GM18951 (cell line): ENCODE data around the gene ITGA1.
"Not testable (repeated sequence)": the region's sequence is repeated elsewhere in the genome, so short reads cannot be mapped to it uniquely, and the experiment has no call there.

Source experiments
- POLR2A ChIP-seq: IDR thresholded peaks from 4 replicates; pipeline ENCODE4 v1.6.1; 2011; ENCODE audit warnings: mild to moderate bottlenecking; ENCODE audit not compliant: insufficient read length, insufficient read depth; ENCODE audit errors: extremely low read depth
- in situ Hi-C: fragments of 300-500 bp; cut with MboI; formaldehyde crosslinking; loops from one replicate; pipeline ENCODE4 v1.12.0; 2022; ENCODE audit warnings: low sequenced_read_pairs, mixed read lengths, inconsistent platforms; ENCODE audit not compliant: unreplicated experiment

Gene ITGA1

GRCh38 chr5:52811067-52811749 lies 23.5 kb downstream of the ITGA1 start:
- in situ Hi-C loops, result no loop called here

GRCh38 chr5:52814352-52815148 lies 26.8 kb downstream of the ITGA1 start:
- no peak for TF ChIP-seq POLR2A
- in situ Hi-C loops, result no loop called here

More at GRCh38 chr5:52811067-52811749, 23.5 kb downstream of the ITGA1 start:
- no peak for TF ChIP-seq POLR2A

GRCh38 chr5:52817818-52818217 lies 30.1 kb downstream of the ITGA1 start:
- in situ Hi-C loops, result no loop called here
- TF ChIP-seq POLR2A, result no peak

- no peak for TF ChIP-seq POLR2A
- in situ Hi-C loops, result no loop called here
Measured at GRCh38 chr5:52818360-52818759, 30.6 kb downstream of the ITGA1 start.

GRCh38 chr5:52818807-52819206 lies 31.1 kb downstream of the ITGA1 start:
- in situ Hi-C loops, result not testable (repeated sequence)

GRCh38 chr5:52821901-52822300 lies 34.2 kb downstream of the ITGA1 start:
- TF ChIP-seq POLR2A, result no peak

GRCh38 chr5:52822437-52822836 lies 34.7 kb downstream of the ITGA1 start:
- in situ Hi-C loops, result no loop called here
- no peak for TF ChIP-seq POLR2A

More at GRCh38 chr5:52821901-52822300, 34.2 kb downstream of the ITGA1 start:
- in situ Hi-C loops, result no loop called here

- in situ Hi-C loops, result no loop called here
- no peak for TF ChIP-seq POLR2A
Measured at GRCh38 chr5:52824827-52825226, 37.1 kb downstream of the ITGA1 start.

- no peak for TF ChIP-seq POLR2A
Measured at GRCh38 chr5:52825826-52826225, 38.1 kb downstream of the ITGA1 start.

GRCh38 chr5:52827815-52828214 lies 40.1 kb downstream of the ITGA1 start:
- no peak for TF ChIP-seq POLR2A
- in situ Hi-C loops, result no loop called here

More at GRCh38 chr5:52825826-52826225, 38.1 kb downstream of the ITGA1 start:
- in situ Hi-C loops, result no loop called here

GRCh38 chr5:52829664-52830063 lies 41.9 kb downstream of the ITGA1 start:
- TF ChIP-seq POLR2A, result no peak

GRCh38 chr5:52830650-52831049 lies 42.9 kb downstream of the ITGA1 start:
- in situ Hi-C loops, result no loop called here
- no peak for TF ChIP-seq POLR2A

More at GRCh38 chr5:52829664-52830063, 41.9 kb downstream of the ITGA1 start:
- in situ Hi-C loops, result no loop called here

- in situ Hi-C loops, result no loop called here
- TF ChIP-seq POLR2A, result no peak
Measured at GRCh38 chr5:52831786-52832511, 44.2 kb downstream of the ITGA1 start.
